ENCODE results near the gene ANP32A.

DNA sequence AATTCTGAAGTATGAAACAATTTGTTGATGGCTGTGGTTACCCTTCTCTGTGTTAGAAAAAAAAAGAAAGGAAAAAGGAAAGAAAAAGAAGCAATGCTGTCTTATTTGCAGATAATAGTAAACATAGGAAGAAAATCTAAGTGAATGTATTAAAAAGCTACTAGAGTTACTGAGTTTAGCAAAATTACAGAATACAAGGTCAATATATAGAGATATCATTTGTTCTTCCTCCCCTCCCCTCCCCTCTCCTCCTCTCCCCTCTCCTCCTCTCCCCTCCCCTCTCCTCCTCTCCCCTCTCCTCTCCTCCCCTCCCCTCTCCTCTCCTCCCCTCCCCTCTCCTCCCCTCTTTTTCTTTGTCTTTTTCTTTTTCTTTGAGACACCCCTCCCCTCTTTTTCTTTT, 69.1 kb downstream of the ANP32A start:
- TF ChIP-seq, protein P1, sequence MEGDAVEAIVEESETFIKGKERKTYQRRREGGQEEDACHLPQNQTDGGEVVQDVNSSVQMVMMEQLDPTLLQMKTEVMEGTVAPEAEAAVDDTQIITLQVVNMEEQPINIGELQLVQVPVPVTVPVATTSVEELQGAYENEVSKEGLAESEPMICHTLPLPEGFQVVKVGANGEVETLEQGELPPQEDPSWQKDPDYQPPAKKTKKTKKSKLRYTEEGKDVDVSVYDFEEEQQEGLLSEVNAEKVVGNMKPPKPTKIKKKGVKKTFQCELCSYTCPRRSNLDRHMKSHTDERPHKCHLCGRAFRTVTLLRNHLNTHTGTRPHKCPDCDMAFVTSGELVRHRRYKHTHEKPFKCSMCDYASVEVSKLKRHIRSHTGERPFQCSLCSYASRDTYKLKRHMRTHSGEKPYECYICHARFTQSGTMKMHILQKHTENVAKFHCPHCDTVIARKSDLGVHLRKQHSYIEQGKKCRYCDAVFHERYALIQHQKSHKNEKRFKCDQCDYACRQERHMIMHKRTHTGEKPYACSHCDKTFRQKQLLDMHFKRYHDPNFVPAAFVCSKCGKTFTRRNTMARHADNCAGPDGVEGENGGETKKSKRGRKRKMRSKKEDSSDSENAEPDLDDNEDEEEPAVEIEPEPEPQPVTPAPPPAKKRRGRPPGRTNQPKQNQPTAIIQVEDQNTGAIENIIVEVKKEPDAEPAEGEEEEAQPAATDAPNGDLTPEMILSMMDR (IDR thresholded peaks at IDR 0.05; ENCODE audit: borderline replicate concordance, extremely low read depth, low read length, poor library complexity, severe bottlenecking): no peak
- TF ChIP-seq EZH2 (IDR thresholded peaks at IDR 0.05; ENCODE audit: borderline replicate concordance, low read depth, low read length, severe bottlenecking): no peak

Measured in DND-41 (cell line).